GM18858 (cell line): ENCODE results near the gene MRPS26.
"Not testable (repeated sequence)": the region's sequence is repeated elsewhere in the genome, so short reads cannot be mapped to it uniquely, and the experiment has no call there.

Experiments
- ATAC-seq: cut with Tn5 transposase; IDR thresholded peaks from one replicate; pipeline ENCODE4 v1.9.1; 2021; ENCODE audit not compliant: unreplicated experiment

The MRPS26 gene

GRCh38 chr20:3072530-3073250, 26.8 kb downstream of the MRPS26 start:
- ATAC-seq: no peak

- ATAC-seq: not testable (repeated sequence)
Observed at GRCh38 chr20:3073251-3073643, 27.4 kb downstream of the MRPS26 start.

DNA sequence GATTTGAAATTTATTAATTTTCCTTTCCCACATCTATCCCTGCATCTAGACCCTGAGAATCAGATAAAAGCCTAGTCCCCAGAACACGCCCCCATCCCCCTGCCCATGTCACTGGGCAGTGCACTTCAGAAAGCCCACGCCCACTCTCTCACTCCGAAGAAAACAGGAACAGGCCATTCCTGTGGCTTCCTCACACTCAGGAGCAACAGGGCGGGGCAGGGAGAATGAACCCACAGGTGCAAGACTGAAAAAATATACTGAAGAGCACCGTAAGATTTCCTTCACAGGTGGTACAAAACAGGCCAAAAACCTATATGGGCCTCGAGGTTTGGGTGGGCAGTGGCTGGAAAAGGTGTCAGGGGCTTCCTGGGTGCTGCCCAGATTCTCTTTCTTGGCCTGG, 29.0 kb downstream of the MRPS26 start:
- no peak for ATAC-seq

DNA sequence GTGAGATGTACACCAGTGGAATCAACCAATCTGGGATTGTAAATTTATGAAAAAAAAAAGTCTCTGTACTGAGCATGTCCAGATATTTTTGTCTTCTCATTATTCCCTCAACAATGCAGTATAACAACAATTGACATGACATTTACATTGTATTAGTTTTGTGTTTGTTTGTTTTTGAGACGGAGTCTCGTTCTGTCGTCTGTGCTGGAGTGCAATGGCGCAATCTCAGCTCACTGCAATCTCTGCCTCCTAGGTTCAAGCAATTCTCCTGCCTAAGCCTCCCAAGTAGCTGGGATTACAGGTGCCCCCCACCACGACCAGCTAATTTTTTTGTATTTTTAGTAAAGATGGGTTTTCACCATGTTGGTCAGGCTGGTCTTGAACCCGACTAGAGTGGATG, 29.5 kb downstream of the MRPS26 start:
- not testable (repeated sequence) for ATAC-seq

- no peak for ATAC-seq
Observed at GRCh38 chr20:3077618-3078134, 31.8 kb downstream of the MRPS26 start.

DNA sequence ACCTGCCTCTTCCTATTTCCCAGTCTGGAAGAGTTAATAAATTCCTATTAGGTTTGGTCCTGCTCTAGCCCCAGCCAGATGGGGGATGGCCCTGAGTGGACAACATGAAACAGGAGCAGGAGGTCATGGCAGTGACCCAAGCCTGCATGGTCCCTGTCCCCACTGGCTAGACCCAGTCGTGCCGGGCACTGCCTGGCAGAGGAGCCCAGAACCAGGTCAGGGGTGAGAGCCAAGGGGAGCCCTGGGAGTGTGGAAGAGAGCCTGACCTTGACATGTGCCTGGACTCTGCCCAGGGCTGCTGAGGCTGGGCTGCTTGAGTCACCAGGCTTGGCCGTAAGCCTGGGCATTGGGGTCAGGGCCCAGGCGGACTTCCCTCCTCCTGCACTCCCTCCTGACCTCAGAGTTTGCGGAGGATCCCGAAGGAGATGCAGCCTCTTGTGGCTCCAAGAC, 35.1 kb downstream of the MRPS26 start:
- no peak for ATAC-seq

DNA sequence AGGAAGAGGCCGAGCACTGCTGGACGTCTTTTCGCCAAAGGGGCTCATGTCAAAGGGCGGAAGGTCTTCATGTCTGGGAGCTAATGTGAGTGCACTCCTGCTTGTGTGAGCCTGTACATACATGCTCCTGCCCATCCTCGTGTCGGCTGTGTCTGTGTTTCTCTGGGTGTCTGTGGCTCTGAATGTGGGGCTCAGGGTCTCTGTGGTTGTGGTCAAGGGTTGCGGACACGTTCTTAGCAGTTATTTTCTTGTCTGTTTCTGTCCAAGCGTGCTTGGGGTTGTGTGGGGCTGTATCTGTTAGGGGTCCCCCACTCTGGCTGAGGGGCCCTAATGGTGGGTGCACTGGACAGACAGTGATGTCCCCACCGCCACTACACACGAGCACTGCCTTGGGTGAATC, 35.8 kb downstream of the MRPS26 start:
- no peak for ATAC-seq

- no peak for ATAC-seq
Observed at GRCh38 chr20:3082306-3082951, 36.6 kb downstream of the MRPS26 start.

- no peak for ATAC-seq
Observed at GRCh38 chr20:3082955-3083952, 37.4 kb downstream of the MRPS26 start.

GRCh38 chr20:3084283-3084985, 38.6 kb downstream of the MRPS26 start, which contains the start of gene AVP:
Gene AVP (minus strand): TSS chr20:3084724. CDS start chr20:3084674, 50 bp downstream.
- ATAC-seq: no peak

DNA sequence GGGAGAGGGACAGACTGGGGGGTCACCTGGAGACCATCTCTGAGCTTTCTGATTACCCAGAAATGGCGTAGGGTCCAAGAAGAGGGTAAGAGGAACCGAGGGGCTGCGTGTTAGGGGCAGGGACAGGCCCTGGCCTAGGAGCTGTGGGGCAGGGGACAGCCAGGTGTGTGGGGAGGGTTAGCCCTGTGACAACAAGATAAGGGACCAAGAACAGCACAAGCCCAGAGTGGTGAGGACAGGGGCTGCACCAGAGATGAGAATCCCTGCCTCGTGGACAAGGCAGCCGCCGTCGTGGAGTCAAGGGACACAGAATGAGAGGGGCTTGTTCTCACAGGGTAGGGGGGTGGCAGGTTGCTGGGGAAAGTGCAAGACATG, 39.1 kb downstream of the MRPS26 start:
- ATAC-seq: no peak

GRCh38 chr20:3085571-3086072, 39.8 kb downstream of the MRPS26 start:
- no peak for ATAC-seq

DNA sequence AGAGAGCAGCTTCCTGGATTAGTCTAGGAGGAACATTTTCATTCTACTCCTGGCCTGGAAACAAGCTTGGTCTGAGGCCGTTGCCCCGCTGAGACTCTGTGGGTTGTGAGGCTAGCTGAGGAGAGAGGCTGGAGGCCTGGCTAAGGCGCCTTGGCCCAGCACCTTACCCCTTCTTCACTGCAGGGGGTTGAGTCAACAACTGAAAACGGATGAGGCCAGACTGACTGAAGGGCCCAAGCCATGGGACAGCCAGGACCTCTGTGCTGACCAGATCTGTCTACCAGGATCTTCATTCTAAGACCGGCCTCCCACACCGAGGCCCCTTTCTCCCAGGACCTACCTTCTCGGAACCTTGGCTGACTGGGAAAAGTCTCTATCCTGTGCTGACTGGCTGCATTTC, 42.2 kb downstream of the MRPS26 start:
- ATAC-seq: no peak

DNA sequence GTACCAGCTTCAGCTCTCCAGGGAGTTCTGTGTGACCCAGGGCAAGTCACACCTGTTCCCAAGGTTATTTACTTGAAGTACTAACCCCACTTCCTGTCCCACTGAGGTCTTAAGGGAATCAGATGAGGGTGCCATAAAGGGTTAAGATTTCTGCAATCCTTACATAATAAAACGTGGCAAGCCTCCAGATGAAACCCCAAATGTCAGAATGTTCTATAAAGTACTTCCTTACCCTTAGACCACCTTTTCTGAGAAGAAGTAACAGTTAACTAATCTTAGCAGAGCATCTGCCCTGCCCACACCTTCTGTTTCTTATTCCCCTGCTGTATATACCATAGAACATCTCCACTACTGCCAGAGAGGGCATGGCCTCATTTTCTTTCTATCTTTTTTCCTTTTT, 44.7 kb downstream of the MRPS26 start:
- ATAC-seq: no peak

DNA sequence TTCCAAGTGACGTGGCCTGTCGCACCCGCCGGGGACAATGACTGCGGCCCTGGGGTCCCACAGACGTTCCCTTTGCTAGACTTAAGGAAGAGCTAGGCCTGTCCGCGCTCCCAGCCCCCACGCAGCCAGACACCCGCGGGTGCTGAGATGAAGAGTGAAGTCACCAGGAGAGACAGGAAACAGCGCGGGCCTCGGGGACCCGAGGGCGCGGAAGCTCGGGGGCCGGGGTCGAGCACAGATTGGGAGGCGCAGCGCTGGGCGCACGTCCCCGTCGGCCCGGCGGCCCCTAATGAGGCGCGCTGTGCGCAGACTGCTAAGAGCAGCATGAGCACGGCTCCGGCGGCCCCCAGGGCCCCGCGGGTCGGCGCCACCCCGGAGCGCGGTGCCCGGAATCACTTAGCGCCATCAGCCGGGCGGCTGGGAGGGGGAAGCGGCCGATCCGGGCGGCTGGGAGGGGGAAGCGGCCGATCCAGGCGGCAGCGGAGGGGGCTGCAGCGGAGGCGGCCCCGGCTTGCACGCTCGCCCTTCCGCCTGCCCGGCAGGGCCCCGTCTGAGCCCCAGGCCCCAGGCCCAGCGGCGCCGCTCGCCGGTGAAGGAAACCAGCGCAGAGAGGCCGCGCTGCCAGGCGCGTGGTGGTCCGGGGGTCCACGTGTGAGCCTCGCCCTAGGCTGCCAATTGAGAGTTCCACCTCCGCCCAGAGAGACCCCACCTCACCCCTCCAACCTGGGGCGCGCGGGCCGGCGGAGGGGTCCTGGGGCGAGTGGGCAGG, 46.9 kb downstream of the MRPS26 start:
- no peak for ATAC-seq

- no peak for ATAC-seq
Observed at GRCh38 chr20:3093861-3094361, 48.1 kb downstream of the MRPS26 start.

GRCh38 chr20:3094848-3095629, 49.2 kb downstream of the MRPS26 start:
- ATAC-seq: no peak
